Bronchial epithelial cell (primary cell): ENCODE measurements around the gene SETBP1. TPM values are rescaled to one million over a fixed set of nuclear protein-coding genes. Genes with fewer than 3 reads are reported as not detected.

Source experiments
- DNase-seq: peaks from one replicate; pipeline ENCODE4 v3.0.0-alpha.2; 2010; ENCODE audit warnings: low read depth
- FAIRE-seq: peaks from 2 replicates; lab custom pipeline; 2011; peaks lifted over from hg19 to GRCh38; lab: Jason Lieb, UNC
- H3K27me3 ChIP-seq: 2 replicates; pipeline ENCODE4 v1.5.1; 2011; ENCODE audit warnings: low read length; ENCODE audit not compliant: control insufficient read depth, insufficient read depth
- H3K36me3 ChIP-seq: 2 replicates; pipeline ENCODE4 v1.5.1; 2011; ENCODE audit warnings: low read length; ENCODE audit not compliant: control insufficient read depth, insufficient read depth
- H3K4me3 ChIP-seq: 2 replicates; pipeline ENCODE4 v1.5.1; 2011; ENCODE audit warnings: mild to moderate bottlenecking, low read depth, low read length, control low read depth
- total RNA-seq: library from RNA; depleted of rRNA; stranded (reverse); fragments of >200 nt; gene quantifications from 2 replicates; pipeline ENCODE4 v1.2.1, GENCODE V29; 2014
- TF ChIP-seq, protein P1 (sequence below): IDR thresholded peaks from 2 replicates; pipeline ENCODE4 v1.5.1; 2011; ENCODE audit warnings: mild to moderate bottlenecking, moderate library complexity, low read length, control low read depth, inconsistent platforms; ENCODE audit not compliant: insufficient read depth, severe bottlenecking

SETBP1 gene
- total RNA-seq, 1 donor from 2014 or later: 1.8 TPM

DNA sequence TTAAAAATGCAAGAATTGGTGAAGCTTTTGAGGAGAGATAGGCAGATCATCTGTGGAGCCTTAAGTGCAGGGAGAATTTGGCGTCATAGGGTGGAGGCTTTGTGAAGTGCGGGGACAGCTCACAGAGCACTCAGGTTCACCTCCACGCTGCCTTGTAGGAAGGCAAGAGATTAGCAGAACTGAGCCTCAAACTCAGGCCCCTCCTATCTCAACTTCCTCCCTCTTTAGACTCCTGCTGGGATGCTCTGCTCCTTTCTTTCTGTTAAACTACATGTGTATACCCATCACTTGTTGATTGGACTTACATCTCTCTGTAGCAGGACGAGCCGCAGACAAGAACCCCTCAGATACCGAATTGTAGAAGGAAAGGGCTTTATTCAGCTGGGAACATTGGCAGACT is 422.2 kb downstream of the SETBP1 start:
- no peak overlapping the region for H3K4me3 ChIP-seq
- no peak for FAIRE-seq
- TF ChIP-seq, protein P1, sequence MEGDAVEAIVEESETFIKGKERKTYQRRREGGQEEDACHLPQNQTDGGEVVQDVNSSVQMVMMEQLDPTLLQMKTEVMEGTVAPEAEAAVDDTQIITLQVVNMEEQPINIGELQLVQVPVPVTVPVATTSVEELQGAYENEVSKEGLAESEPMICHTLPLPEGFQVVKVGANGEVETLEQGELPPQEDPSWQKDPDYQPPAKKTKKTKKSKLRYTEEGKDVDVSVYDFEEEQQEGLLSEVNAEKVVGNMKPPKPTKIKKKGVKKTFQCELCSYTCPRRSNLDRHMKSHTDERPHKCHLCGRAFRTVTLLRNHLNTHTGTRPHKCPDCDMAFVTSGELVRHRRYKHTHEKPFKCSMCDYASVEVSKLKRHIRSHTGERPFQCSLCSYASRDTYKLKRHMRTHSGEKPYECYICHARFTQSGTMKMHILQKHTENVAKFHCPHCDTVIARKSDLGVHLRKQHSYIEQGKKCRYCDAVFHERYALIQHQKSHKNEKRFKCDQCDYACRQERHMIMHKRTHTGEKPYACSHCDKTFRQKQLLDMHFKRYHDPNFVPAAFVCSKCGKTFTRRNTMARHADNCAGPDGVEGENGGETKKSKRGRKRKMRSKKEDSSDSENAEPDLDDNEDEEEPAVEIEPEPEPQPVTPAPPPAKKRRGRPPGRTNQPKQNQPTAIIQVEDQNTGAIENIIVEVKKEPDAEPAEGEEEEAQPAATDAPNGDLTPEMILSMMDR: no peak
- DNase-seq: no peak
- H3K36me3 ChIP-seq: no peaks in the 10 kb centered on the region
- H3K27me3 ChIP-seq: peaks cover 2% of the 10 kb centered on the region

DNA sequence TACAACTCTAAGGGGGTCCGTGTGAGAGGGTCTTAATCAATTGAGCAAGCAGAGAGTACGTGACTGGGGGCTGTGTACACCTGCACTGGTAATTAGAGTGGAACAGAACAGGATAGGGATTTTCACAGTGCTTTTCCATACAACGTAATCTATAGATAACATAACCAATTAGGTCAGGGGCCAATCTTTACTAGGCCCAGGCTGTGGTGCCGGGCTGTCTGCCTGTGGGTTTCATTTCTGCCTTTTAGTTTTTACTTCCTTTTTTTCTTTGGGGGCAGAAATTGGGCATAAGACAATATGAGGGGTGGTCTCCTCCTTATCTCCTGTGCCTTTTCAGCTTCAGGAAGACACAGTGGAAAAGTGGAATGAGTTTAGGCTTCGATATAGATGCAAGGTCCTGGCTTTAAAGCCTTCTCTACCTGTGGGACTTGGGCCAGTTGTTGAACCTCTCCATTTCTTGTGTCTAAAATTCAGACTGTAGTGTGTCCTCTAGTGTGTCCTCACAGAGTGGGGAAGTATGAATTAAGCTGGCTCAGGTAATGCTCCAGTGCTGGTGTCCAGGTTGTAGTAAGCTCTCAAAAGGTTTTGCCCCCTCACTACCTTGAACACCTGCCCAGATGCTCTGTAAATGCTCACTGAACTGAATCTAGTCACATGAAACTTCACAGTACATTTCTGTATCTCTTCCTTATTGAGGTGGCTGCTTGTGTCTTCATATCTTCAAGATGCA is 422.8 kb downstream of the SETBP1 start:
- FAIRE-seq: no peak

DNA sequence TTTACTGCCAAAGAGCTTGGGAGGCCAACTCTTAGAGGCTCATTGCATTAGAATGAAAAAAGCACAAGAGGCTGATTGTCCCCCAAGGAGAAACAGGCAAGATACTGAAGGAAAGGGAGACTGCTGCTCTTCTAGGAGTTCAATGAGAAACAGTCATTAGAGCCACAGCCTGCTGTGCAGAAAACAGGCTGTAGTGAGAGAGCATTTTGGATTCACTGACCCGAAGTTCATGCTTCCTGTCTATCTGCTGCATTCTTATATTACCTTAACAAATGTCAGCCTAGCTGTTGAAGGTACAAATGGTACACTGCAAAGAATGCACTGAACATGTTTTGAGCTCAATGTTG is 423.3 kb downstream of the SETBP1 start:
- Histone ChIP-seq H3K36me3 (no peaks in the 10 kb centered on the region), H3K4me3 (no peak overlapping the region), H3K27me3 (peaks cover 2% of the 10 kb centered on the region)
- no peak for FAIRE-seq
- no peak for DNase-seq
- TF ChIP-seq, protein P1: no peak

More for the DNA sequence above, 422.8 kb downstream of the SETBP1 start:
- Histone ChIP-seq H3K4me3 (no peak overlapping the region), H3K27me3 (peaks cover 2% of the 10 kb centered on the region), H3K36me3 (no peaks in the 10 kb centered on the region)
- TF ChIP-seq, protein P1: no peak
- DNase-seq: no peak

DNA sequence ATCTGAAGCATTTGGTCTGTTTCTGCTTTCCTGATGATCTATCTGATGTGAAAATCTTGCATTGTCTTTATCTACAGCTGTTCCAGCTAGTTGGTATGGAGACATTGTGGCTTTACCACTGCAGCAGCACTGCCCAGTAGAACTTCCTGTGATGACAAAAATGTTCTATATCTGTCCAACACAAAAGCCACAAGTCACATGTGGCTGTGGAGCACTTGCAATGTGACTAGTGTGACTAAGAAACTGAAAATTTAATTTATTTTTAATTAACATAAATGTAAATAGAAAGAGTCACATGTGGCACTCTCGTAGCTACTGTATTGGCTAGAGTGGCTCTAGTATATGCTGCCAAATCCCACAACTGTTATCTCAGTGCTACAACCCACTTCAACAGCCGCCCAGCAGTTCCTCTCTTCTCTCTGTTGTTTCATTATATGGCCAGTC is 425.7 kb downstream of the SETBP1 start:
- Histone ChIP-seq H3K36me3 (no peaks in the 10 kb centered on the region), H3K27me3 (peaks cover 2% of the 10 kb centered on the region), H3K4me3 (no peak overlapping the region)
- FAIRE-seq: no peak
- no peak for DNase-seq
- TF ChIP-seq, protein P1: no peak

DNA sequence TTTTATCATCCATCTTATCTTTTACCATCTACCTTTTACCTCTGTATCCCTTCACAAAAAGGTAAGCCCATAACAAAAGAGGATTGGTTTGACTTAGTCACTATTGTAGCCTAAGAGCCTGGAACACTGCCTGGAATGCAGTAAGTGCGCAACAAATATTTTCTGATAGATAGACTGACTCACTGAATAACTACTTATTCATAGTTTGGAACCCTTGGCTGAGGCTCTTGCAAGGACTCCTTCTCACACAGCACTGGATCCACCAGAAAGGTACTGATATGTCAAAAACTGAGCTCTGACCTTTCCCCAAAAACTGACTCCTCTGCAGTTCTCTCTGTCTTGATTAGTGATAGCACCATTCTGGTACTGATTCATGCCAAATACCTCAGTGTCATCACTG is 426.7 kb downstream of the SETBP1 start:
- no peaks in the 10 kb centered on the region for H3K36me3 ChIP-seq
- H3K4me3 ChIP-seq: no peak overlapping the region
- TF ChIP-seq, protein P1: no peak
- FAIRE-seq (no peak), DNase-seq (peak; percentile 61)
- H3K27me3 ChIP-seq: peaks cover 2% of the 10 kb centered on the region

DNA sequence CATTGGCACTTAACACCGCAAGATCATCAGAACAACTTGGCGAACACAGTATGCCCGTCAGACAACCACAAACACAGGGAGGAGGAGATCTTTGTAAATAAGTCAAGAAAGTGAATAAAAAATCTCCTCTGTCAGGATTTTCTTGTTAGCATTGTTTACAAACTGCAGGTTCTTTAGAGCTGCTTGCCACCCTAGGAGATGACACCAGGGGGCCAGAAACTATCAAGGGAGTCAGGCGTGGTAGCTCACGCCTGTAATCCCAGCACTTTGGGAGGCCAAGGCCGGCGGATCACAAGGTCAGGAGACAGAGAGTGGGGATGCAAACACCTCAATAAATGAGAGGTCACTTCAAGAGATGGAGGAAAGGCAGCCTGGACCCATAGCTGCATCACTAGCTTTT is 428.1 kb downstream of the SETBP1 start:
- Histone ChIP-seq H3K36me3 (no peaks in the 10 kb centered on the region), H3K4me3 (no peak overlapping the region), H3K27me3 (no peaks in the 10 kb centered on the region)
- FAIRE-seq (no peak), DNase-seq (no peak)
- TF ChIP-seq, protein P1: no peak
